ES-I3 (cell line): ENCODE measurements around the gene LYZL2.
"Not testable (repeated sequence)": the region's sequence is repeated elsewhere in the genome, so short reads cannot be mapped to it uniquely, and the experiment has no call there.

Experiments
- H3K36me3 ChIP-seq: 2 replicates; pipeline ENCODE4 v1.6.1; 2013; ENCODE audit warnings: mild to moderate bottlenecking, low read length, control low read depth, moderate library complexity; ENCODE audit not compliant: insufficient read depth
- H3K4me1 ChIP-seq: 2 replicates; pipeline ENCODE4 v1.6.1; 2013; ENCODE audit warnings: mild to moderate bottlenecking, control low read depth, low read length; ENCODE audit not compliant: insufficient read depth
- H3K9ac ChIP-seq: 2 replicates; pipeline ENCODE4 v1.6.1; 2013; ENCODE audit warnings: low read depth, mild to moderate bottlenecking, low read length, moderate library complexity
- H3K9me3 ChIP-seq: 2 replicates; pipeline ENCODE4 v1.6.1; 2013; ENCODE audit warnings: mild to moderate bottlenecking, low read length, moderate library complexity; ENCODE audit not compliant: control insufficient read depth, insufficient read depth

The LYZL2 gene

GRCh38 chr10:30651470-30652397 is 22.2 kb upstream of the LYZL2 start:
- H3K36me3 ChIP-seq, H3K9me3 ChIP-seq, H3K9ac ChIP-seq, H3K4me1 ChIP-seq: not testable (repeated sequence)

GRCh38 chr10:30647089-30647488 is 17.5 kb upstream of the LYZL2 start:
- H3K4me1 ChIP-seq: no peaks in the 10 kb centered on the region
- H3K9me3 ChIP-seq: no peaks in the 10 kb centered on the region
- no peaks in the 10 kb centered on the region for H3K36me3 ChIP-seq
- H3K9ac ChIP-seq: no peak overlapping the region

GRCh38 chr10:30645340-30645827 is 15.8 kb upstream of the LYZL2 start:
- Histone ChIP-seq H3K9me3 (no peaks in the 10 kb centered on the region), H3K36me3 (no peaks in the 10 kb centered on the region), H3K9ac (no peak overlapping the region), H3K4me1 (no peaks in the 10 kb centered on the region)

- H3K9ac ChIP-seq, H3K4me1 ChIP-seq, H3K9me3 ChIP-seq, H3K36me3 ChIP-seq: not testable (repeated sequence)
Measured at GRCh38 chr10:30644408-30644861, 14.9 kb upstream of the LYZL2 start.

- H3K9ac ChIP-seq, H3K36me3 ChIP-seq, H3K9me3 ChIP-seq, H3K4me1 ChIP-seq: not testable (repeated sequence)
Measured at GRCh38 chr10:30643557-30644199, 14.1 kb upstream of the LYZL2 start.

GRCh38 chr10:30642856-30643255 is 13.3 kb upstream of the LYZL2 start:
- not testable (repeated sequence) for H3K4me1 ChIP-seq, H3K9ac ChIP-seq, H3K9me3 ChIP-seq, H3K36me3 ChIP-seq

- no peaks in the 10 kb centered on the region for H3K9me3 ChIP-seq
- no peak overlapping the region for H3K9ac ChIP-seq
- H3K4me1 ChIP-seq: no peaks in the 10 kb centered on the region
- no peaks in the 10 kb centered on the region for H3K36me3 ChIP-seq
Measured at GRCh38 chr10:30639946-30640786, 10.6 kb upstream of the LYZL2 start.

- Histone ChIP-seq H3K36me3 (no peaks in the 10 kb centered on the region), H3K4me1 (no peaks in the 10 kb centered on the region), H3K9ac (no peak overlapping the region), H3K9me3 (no peaks in the 10 kb centered on the region)
Measured at GRCh38 chr10:30637881-30638467, 8.4 kb upstream of the LYZL2 start.

- H3K36me3 ChIP-seq: no peaks in the 10 kb centered on the region
- no peak overlapping the region for H3K9ac ChIP-seq
- H3K9me3 ChIP-seq: no peaks in the 10 kb centered on the region
- H3K4me1 ChIP-seq: no peaks in the 10 kb centered on the region
Measured at GRCh38 chr10:30631188-30631587, 1.6 kb upstream of the LYZL2 start.

GRCh38 chr10:30630571-30630970 is 1.0 kb upstream of the LYZL2 start:
- H3K9ac ChIP-seq: no peak overlapping the region
- no peaks in the 10 kb centered on the region for H3K9me3 ChIP-seq
- no peaks in the 10 kb centered on the region for H3K36me3 ChIP-seq
- H3K4me1 ChIP-seq: no peaks in the 10 kb centered on the region

- not testable (repeated sequence) for H3K4me1 ChIP-seq, H3K9ac ChIP-seq, H3K9me3 ChIP-seq, H3K36me3 ChIP-seq
Measured at GRCh38 chr10:30628576-30628975, 977 bp downstream of the LYZL2 start.

- H3K9me3 ChIP-seq, H3K9ac ChIP-seq, H3K4me1 ChIP-seq, H3K36me3 ChIP-seq: not testable (repeated sequence)
Measured at GRCh38 chr10:30626837-30627236, 2.7 kb downstream of the LYZL2 start.

GRCh38 chr10:30626196-30626595 is 3.4 kb downstream of the LYZL2 start:
- not testable (repeated sequence) for H3K4me1 ChIP-seq

GRCh38 chr10:30625080-30625479 is 4.5 kb downstream of the LYZL2 start:
- H3K9ac ChIP-seq: no peak overlapping the region
- no peaks in the 10 kb centered on the region for H3K36me3 ChIP-seq
- H3K4me1 ChIP-seq: no peaks in the 10 kb centered on the region
- no peaks in the 10 kb centered on the region for H3K9me3 ChIP-seq

More at GRCh38 chr10:30626196-30626595, 3.4 kb downstream of the LYZL2 start:
- H3K36me3 ChIP-seq, H3K9me3 ChIP-seq, H3K9ac ChIP-seq: not testable (repeated sequence)
